Thyroid gland (tissue), 4 donors: ENCODE data around the gene DHRS7B.

Source experiments
- POLR2A ChIP-seq, 2 donors: fragments of 450-650 bp; IDR thresholded peaks; one replicate each; pipeline ENCODE4 v1.6.1; 2017; ENCODE audit warnings: antibody characterized with exemption in 2 of 2, mild to moderate bottlenecking in 2 of 2, moderate library complexity in 1 of 2
- TF ChIP-seq, protein P1 (sequence below), 6 experiments: fragments of 200-600 bp in 3 of 6; fragments of 450-650 bp in 3 of 6; sonication (generic) in 3 of 6; IDR thresholded peaks; one replicate each; pipeline ENCODE4 v1.5.1; 2016 to 2019; ENCODE audit warnings: antibody characterized with exemption in 6 of 6, mild to moderate bottlenecking in 2 of 6, inconsistent platforms in 1 of 6, moderate library complexity in 1 of 6

DNA sequence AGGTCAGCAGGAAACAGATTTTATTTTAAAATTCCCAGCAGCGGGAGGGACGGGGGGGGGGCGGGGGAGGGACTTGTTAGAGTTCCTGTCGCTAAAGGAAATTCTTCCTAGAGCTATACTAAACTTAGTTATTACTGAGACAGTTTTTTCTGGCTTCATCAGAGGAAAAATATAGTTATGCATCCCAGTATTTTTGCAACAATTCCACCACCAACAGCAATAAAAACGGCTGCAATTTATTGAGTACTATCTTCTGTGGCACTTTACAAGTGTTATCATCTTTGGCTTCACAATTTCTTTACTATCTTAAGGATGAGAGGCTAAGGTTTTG lies 6.9 kb upstream of the DHRS7B start:
- TF ChIP-seq POLR2A (IDR thresholded peaks at IDR 0.05): no peak
- TF ChIP-seq, protein P1, sequence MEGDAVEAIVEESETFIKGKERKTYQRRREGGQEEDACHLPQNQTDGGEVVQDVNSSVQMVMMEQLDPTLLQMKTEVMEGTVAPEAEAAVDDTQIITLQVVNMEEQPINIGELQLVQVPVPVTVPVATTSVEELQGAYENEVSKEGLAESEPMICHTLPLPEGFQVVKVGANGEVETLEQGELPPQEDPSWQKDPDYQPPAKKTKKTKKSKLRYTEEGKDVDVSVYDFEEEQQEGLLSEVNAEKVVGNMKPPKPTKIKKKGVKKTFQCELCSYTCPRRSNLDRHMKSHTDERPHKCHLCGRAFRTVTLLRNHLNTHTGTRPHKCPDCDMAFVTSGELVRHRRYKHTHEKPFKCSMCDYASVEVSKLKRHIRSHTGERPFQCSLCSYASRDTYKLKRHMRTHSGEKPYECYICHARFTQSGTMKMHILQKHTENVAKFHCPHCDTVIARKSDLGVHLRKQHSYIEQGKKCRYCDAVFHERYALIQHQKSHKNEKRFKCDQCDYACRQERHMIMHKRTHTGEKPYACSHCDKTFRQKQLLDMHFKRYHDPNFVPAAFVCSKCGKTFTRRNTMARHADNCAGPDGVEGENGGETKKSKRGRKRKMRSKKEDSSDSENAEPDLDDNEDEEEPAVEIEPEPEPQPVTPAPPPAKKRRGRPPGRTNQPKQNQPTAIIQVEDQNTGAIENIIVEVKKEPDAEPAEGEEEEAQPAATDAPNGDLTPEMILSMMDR (IDR thresholded peaks at IDR 0.05): no peak
